ENCODE measurements around the gene PDE4B.
"Not testable (repeated sequence)": the region's sequence is repeated elsewhere in the genome, so short reads cannot be mapped to it uniquely, and the experiment has no call there.

PDE4B gene

GRCh38 chr1:66393586-66394287, 601.0 kb downstream of the PDE4B start:
- DNase-seq (ENCODE audit: low read depth): no peak

- DNase-seq (ENCODE audit: low read depth): no peak
Observed at GRCh38 chr1:66394603-66395002, 601.9 kb downstream of the PDE4B start.

GRCh38 chr1:66395202-66396061, 602.7 kb downstream of the PDE4B start:
- no peak for DNase-seq (ENCODE audit: low read depth)

- DNase-seq (ENCODE audit: low read depth): no peak
Observed at GRCh38 chr1:66396212-66396890, 603.7 kb downstream of the PDE4B start.

GRCh38 chr1:66397192-66397591, 604.5 kb downstream of the PDE4B start:
- no peak for DNase-seq (ENCODE audit: low read depth)

GRCh38 chr1:66399888-66400529, 607.3 kb downstream of the PDE4B start:
- DNase-seq (ENCODE audit: low read depth): no peak

GRCh38 chr1:66400660-66401059, 608.0 kb downstream of the PDE4B start:
- no peak for DNase-seq (ENCODE audit: low read depth)

- no peak for DNase-seq (ENCODE audit: low read depth)
Observed at GRCh38 chr1:66401244-66401643, 608.5 kb downstream of the PDE4B start.

GRCh38 chr1:66402194-66402593, 609.5 kb downstream of the PDE4B start:
- DNase-seq (ENCODE audit: low read depth): no peak

GRCh38 chr1:66403007-66403731, 610.5 kb downstream of the PDE4B start:
- no peak for DNase-seq (ENCODE audit: low read depth)

GRCh38 chr1:66405061-66405460, 612.4 kb downstream of the PDE4B start:
- DNase-seq (ENCODE audit: low read depth): no peak

- not testable (repeated sequence) for DNase-seq (ENCODE audit: low read depth)
Observed at GRCh38 chr1:66411449-66411848, 618.8 kb downstream of the PDE4B start.

- no peak for DNase-seq (ENCODE audit: low read depth)
Observed at GRCh38 chr1:66412704-66413103, 620.0 kb downstream of the PDE4B start.

- DNase-seq (ENCODE audit: low read depth): no peak
Observed at GRCh38 chr1:66413136-66413837, 620.6 kb downstream of the PDE4B start.

GRCh38 chr1:66413838-66414175, 621.1 kb downstream of the PDE4B start:
- DNase-seq (ENCODE audit: low read depth): no peak

- DNase-seq (ENCODE audit: low read depth): no peak
Observed at GRCh38 chr1:66415281-66415680, 622.6 kb downstream of the PDE4B start.

- DNase-seq (ENCODE audit: low read depth): no peak
Observed at GRCh38 chr1:66415866-66416265, 623.2 kb downstream of the PDE4B start.

- no peak for DNase-seq (ENCODE audit: low read depth)
Observed at GRCh38 chr1:66416295-66416694, 623.6 kb downstream of the PDE4B start.

- DNase-seq (ENCODE audit: low read depth): no peak
Observed at GRCh38 chr1:66418021-66418420, 625.3 kb downstream of the PDE4B start.

GRCh38 chr1:66420171-66420570, 627.5 kb downstream of the PDE4B start:
- DNase-seq (ENCODE audit: low read depth): not testable (repeated sequence)

GRCh38 chr1:66420906-66421305, 628.2 kb downstream of the PDE4B start:
- DNase-seq (ENCODE audit: low read depth): not testable (repeated sequence)
